HepG2 (cell line): ENCODE data around the gene SLC5A10. TPM values are rescaled to one million over a fixed set of nuclear protein-coding genes. Genes with fewer than 3 reads are reported as not detected.

Experiments used
- ARID5B ChIP-seq: IDR thresholded peaks from 2 replicates; pipeline ENCODE4 v1.4.0; 2020; ENCODE audit warnings: mild to moderate bottlenecking, missing genetic modification reagents
- BCL6 ChIP-seq: IDR thresholded peaks from 2 replicates; pipeline ENCODE4 v1.6.1; 2016; ENCODE audit warnings: missing genetic modification reagents, missing compliant biosample characterization
- ETV5 ChIP-seq: IDR thresholded peaks from 2 replicates; pipeline ENCODE4 v1.6.1; 2018; ENCODE audit warnings: missing biosample characterization, missing genetic modification reagents, inconsistent platforms, borderline replicate concordance
- HOMEZ ChIP-seq: IDR thresholded peaks from 2 replicates; pipeline ENCODE4 v1.6.1; 2016; ENCODE audit warnings: low read depth
- MED1 ChIP-seq: sonication (generic); formaldehyde crosslinking; IDR thresholded peaks from 2 replicates; pipeline ENCODE4 v1.4.0; 2020; ENCODE audit warnings: missing genetic modification reagents
- NR2F2 ChIP-seq: IDR thresholded peaks from 2 replicates; pipeline ENCODE4 v1.6.1; 2012; ENCODE audit warnings: low read depth, inconsistent platforms, borderline replicate concordance
- PAXIP1 ChIP-seq: sonication (generic); formaldehyde crosslinking; conservative IDR thresholded peaks from 2 replicates; pipeline ENCODE4 v1.4.0; 2020; ENCODE audit warnings: mild to moderate bottlenecking, missing genetic modification reagents, moderate library complexity
- SATB2 ChIP-seq: sonication (generic); formaldehyde crosslinking; IDR thresholded peaks from 2 replicates; pipeline ENCODE4 v1.5.0; 2020; ENCODE audit warnings: missing genetic modification reagents
- SKI ChIP-seq: fragments of 450-650 bp; IDR thresholded peaks from one replicate; pipeline ENCODE4 v1.6.1; 2018; ENCODE audit warnings: mild to moderate bottlenecking; ENCODE audit not compliant: partially characterized antibody
- SKIL ChIP-seq: sonication (generic); formaldehyde crosslinking; IDR thresholded peaks from 2 replicates; pipeline ENCODE4 v1.8.0; 2022; ENCODE audit warnings: missing genetic modification reagents, mild to moderate bottlenecking, moderate library complexity, borderline replicate concordance
- ZNF282 ChIP-seq: fragments of 450-650 bp; IDR thresholded peaks from 2 replicates; pipeline ENCODE4 v1.6.1; 2018; ENCODE audit not compliant: partially characterized antibody
- ZNF337 ChIP-seq: sonication (generic); formaldehyde crosslinking; IDR thresholded peaks from 2 replicates; pipeline ENCODE4 v1.5.1; 2020; ENCODE audit warnings: missing genetic modification reagents, low read depth, mild to moderate bottlenecking, borderline replicate concordance
- ZNF362 ChIP-seq: sonication (generic); formaldehyde crosslinking; IDR thresholded peaks from 2 replicates; pipeline ENCODE4 v1.4.0; 2020; ENCODE audit warnings: missing genetic modification reagents, mild to moderate bottlenecking, borderline replicate concordance
- polyA plus RNA-seq, 8 experiments: library from polyadenylated mRNA; depleted of rRNA in 3 of 8; stranded (reverse) in 7 of 8; unstranded in 1 of 8; fragments of >200 nt; fragmentation: Illumina TruSeq in 4 of 8; extraction: Trizol in 4 of 8; gene quantifications; 2 replicates each; pipeline versions ENCODE4 v1.2.1 to v1.2.3, GENCODE V29; 2011 to 2016; ENCODE audit warnings: low read depth in 4 of 8, missing spikeins in 1 of 8, mixed read lengths in 1 of 8; ENCODE audit not compliant: insufficient read depth in 1 of 8
- total RNA-seq, 5 experiments: library from RNA; depleted of rRNA; stranded (reverse); fragments of >200 nt; fragmentation: Illumina TruSeq; extraction: Trizol; gene quantifications; 2 replicates each; pipeline ENCODE4 v1.2.3, GENCODE V29; 2016; ENCODE audit warnings: low read depth in 1 of 5

The SLC5A10 gene
- total and polyA plus RNA-seq, 2 of the 13 experiments (the other 11 are each of a cell fraction or from before 2014, with no cell fraction given): 0.05 TPM; not detected in 1

- TF ChIP-seq HOMEZ (CRISPR knock-in tag) (0 out of 2 replicates have a peak, but pooled peaks have one; percentile 25), NR2F2 (0 out of 2 replicates have a peak, but pooled peaks have one; percentile 42), SKIL (peak; percentile 66), ZNF282 (no peak), ARID5B (CRISPR knock-in tag) (peak; percentile 80), MED1 (CRISPR knock-in tag) (peak; percentile 68), ZNF337 (no peak), SATB2 (no peak), SKI (peak; percentile 23), BCL6 (CRISPR knock-in tag) (0 out of 2 replicates have a peak, but pooled peaks have one; percentile 28), ZNF362 (CRISPR knock-in tag) (peak; percentile 75), ETV5 (CRISPR knock-in tag) (peak; percentile 39; the same call in 1 of the 2 replicates), PAXIP1 (peak; percentile 43; the same call in 1 of the 2 replicates)
Observed at GRCh38 chr17:18920911-18921441, 31.0 kb upstream of the SLC5A10 start (continued).
